HG03558 (cell line): Measurements from ENCODE around the gene COX4I1.

Experiments
- ATAC-seq: cut with Tn5 transposase; IDR thresholded peaks from one replicate; pipeline ENCODE4 v1.9.1; 2021; ENCODE audit warnings: moderate number of reproducible peaks; ENCODE audit not compliant: unreplicated experiment; ENCODE audit errors: extremely low read depth

The COX4I1 gene

GRCh38 chr16:85854935-85855334, 55.4 kb downstream of the COX4I1 start:
- no peak for ATAC-seq

DNA sequence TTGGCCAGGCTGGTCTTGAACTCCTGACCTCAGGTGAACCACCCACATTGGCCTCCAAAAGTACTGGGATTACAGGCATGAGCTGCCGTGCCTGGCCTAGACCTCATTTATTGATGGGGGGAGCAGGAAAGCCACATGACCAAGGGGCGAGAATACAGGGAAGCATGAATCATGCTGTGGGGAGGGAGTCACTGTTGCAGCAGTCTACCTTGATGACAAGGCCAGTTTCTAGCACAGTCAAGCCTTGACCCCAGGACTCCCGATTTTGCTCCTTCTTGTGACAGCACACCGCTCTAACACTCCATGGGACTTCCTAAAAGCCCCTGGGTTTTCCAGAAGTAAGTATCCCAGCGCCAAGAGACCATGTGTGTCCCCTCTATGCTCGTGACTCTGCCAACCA, 56.6 kb downstream of the COX4I1 start:
- ATAC-seq, result no peak

GRCh38 chr16:85856585-85856984, 57.1 kb downstream of the COX4I1 start:
- no peak for ATAC-seq
